GM18861 (cell line): ENCODE measurements around the gene CELF2.

Source experiments
- ATAC-seq: cut with Tn5 transposase; IDR thresholded peaks from one replicate; pipeline ENCODE4 v1.9.1; 2021; ENCODE audit not compliant: unreplicated experiment

CELF2 gene

GRCh38 chr10:11152801-11153200 lies 135.1 kb downstream of the CELF2 start:
- no peak for ATAC-seq

GRCh38 chr10:11153245-11153644 lies 135.6 kb downstream of the CELF2 start:
- no peak for ATAC-seq

- no peak for ATAC-seq
These were observed 136.1 kb downstream of the CELF2 start for GRCh38 chr10:11153766-11154165.

GRCh38 chr10:11154333-11154732 lies 136.7 kb downstream of the CELF2 start:
- no peak for ATAC-seq

- no peak for ATAC-seq
These were observed 137.3 kb downstream of the CELF2 start for GRCh38 chr10:11154849-11155498.

GRCh38 chr10:11156480-11156879 lies 138.8 kb downstream of the CELF2 start:
- no peak for ATAC-seq

GRCh38 chr10:11157292-11158076 lies 139.8 kb downstream of the CELF2 start:
- no peak for ATAC-seq

GRCh38 chr10:11158080-11158479 lies 140.4 kb downstream of the CELF2 start:
- ATAC-seq, result no peak

GRCh38 chr10:11159543-11160215 lies 142.0 kb downstream of the CELF2 start:
- ATAC-seq, result no peak

GRCh38 chr10:11161096-11161495 lies 143.4 kb downstream of the CELF2 start:
- ATAC-seq, result no peak

- ATAC-seq, result no peak
These were observed 144.2 kb downstream of the CELF2 start for GRCh38 chr10:11161910-11162309.

- ATAC-seq, result peak; percentile 71
These were observed 145.3 kb downstream of the CELF2 start for GRCh38 chr10:11162828-11163599.

- no peak for ATAC-seq
These were observed 146.3 kb downstream of the CELF2 start for GRCh38 chr10:11163780-11164550.

- ATAC-seq, result no peak
These were observed 146.8 kb downstream of the CELF2 start for GRCh38 chr10:11164551-11164802.

GRCh38 chr10:11164803-11165590 lies 147.3 kb downstream of the CELF2 start:
- ATAC-seq, result peak; percentile 22

- peak; percentile 52 for ATAC-seq
These were observed 148.2 kb downstream of the CELF2 start for GRCh38 chr10:11165591-11166543.

GRCh38 chr10:11166550-11166949 lies 148.9 kb downstream of the CELF2 start:
- ATAC-seq, result no peak

GRCh38 chr10:11167233-11167966 lies 149.7 kb downstream of the CELF2 start:
- ATAC-seq, result no peak
